Endothelial cell of umbilical vein (primary cell): Measurements from ENCODE around the gene ZCCHC4. TPM values are rescaled to one million over a fixed set of nuclear protein-coding genes. Genes with fewer than 3 reads are reported as not detected.

ENCODE experiments used
- BruUV-seq: library from RNA; stranded (reverse); fragments of 400-500 nt; replicated peaks from 2 replicates; lab custom pipeline; 2021; lab: Mats Ljungman, UMichigan
- CTCF ChIA-PET: fragments of 300-600, 350-600 bp; sonication (Branson Sonifier 250); formaldehyde crosslinking; loops from one replicate; lab custom pipeline; 2021; ENCODE audit warnings: antibody characterized with exemption, inconsistent platforms; lab: Charles Lee
- POLR2A ChIA-PET: fragments of 300-600, 350-600 bp; sonication (Branson Sonifier 250); formaldehyde crosslinking; loops from one replicate; lab custom pipeline; 2021; ENCODE audit warnings: antibody characterized with exemption, inconsistent platforms; lab: Charles Lee
- DNase-seq: peaks from one replicate; pipeline ENCODE4 v3.0.0-alpha.2; 2011; ENCODE audit warnings: low read depth, low spot score
- FAIRE-seq: peaks from 2 replicates; lab custom pipeline; 2011; peaks lifted over from hg19 to GRCh38; lab: Jason Lieb, UNC
- H2AFZ ChIP-seq: 2 replicates; pipeline ENCODE4 v1.6.0; 2012; ENCODE audit warnings: low read depth, low read length, control low read depth, inconsistent platforms
- H3K27ac ChIP-seq: 2 replicates; pipeline ENCODE4 v1.5.1; 2011; ENCODE audit warnings: low read depth, mild to moderate bottlenecking, control low read depth, low read length, moderate library complexity; ENCODE audit not compliant: insufficient read depth
- H3K27me3 ChIP-seq, 2 experiments: 2 replicates each; pipeline versions ENCODE4 v1.6.0 to v1.6.1; 2011; ENCODE audit warnings: low read length in 2 of 2, mixed read lengths in 1 of 2; ENCODE audit not compliant: control insufficient read depth in 2 of 2, insufficient read depth in 2 of 2
- H3K36me3 ChIP-seq, 2 experiments: 2 replicates in 1 of 2; 3 replicates in 1 of 2; pipeline ENCODE4 v1.5.1; 2011; ENCODE audit warnings: low read length in 2 of 2, mild to moderate bottlenecking in 1 of 2, moderate library complexity in 1 of 2; ENCODE audit not compliant: control insufficient read depth in 2 of 2, insufficient read depth in 2 of 2; ENCODE audit errors: extremely low read depth in 1 of 2
- H3K4me1 ChIP-seq: 3 replicates; pipeline ENCODE4 v1.5.1; 2011; ENCODE audit warnings: mild to moderate bottlenecking, low read length; ENCODE audit not compliant: control insufficient read depth, insufficient read depth; ENCODE audit errors: extremely low read depth
- H3K4me2 ChIP-seq: 2 replicates; pipeline ENCODE4 v1.6.1; 2011; ENCODE audit warnings: low read length, control low read depth, mixed read lengths; ENCODE audit not compliant: insufficient read depth
- H3K4me3 ChIP-seq, 3 experiments: fragments of 200-600 bp in 1 of 3; sonication (generic), shearing (Covaris generic) in 1 of 3; replicated peaks in 1 of 3; 2 replicates each; pipeline ENCODE4 v1.5.1; 2011 to 2016; ENCODE audit warnings: control low read depth in 3 of 3, low read length in 3 of 3, mild to moderate bottlenecking in 2 of 3, inconsistent platforms in 1 of 3, low read depth in 1 of 3, moderate library complexity in 1 of 3; ENCODE audit not compliant: insufficient read depth in 1 of 3
- H3K79me2 ChIP-seq: 2 replicates; pipeline ENCODE4 v1.6.0; 2012; ENCODE audit warnings: low read length, inconsistent platforms; ENCODE audit not compliant: control insufficient read depth, insufficient read depth
- H3K9ac ChIP-seq: replicated peaks from 2 replicates; pipeline ENCODE3; 2011; ENCODE audit warnings: low read length, control low read depth; ENCODE audit not compliant: insufficient read depth; ENCODE audit errors: extremely low read depth
- H3K9me1 ChIP-seq: replicated peaks from 3 replicates; pipeline ENCODE4 v1.6.0; 2011; ENCODE audit warnings: mild to moderate bottlenecking, low read length; ENCODE audit not compliant: control insufficient read depth, insufficient read depth; ENCODE audit errors: extremely low read depth
- H3K9me3 ChIP-seq: replicated peaks from 2 replicates; pipeline ENCODE4 v1.5.1; 2012; ENCODE audit warnings: low read length, inconsistent platforms; ENCODE audit not compliant: control insufficient read depth, insufficient read depth
- H4K20me1 ChIP-seq: replicated peaks from 2 replicates; pipeline ENCODE3; 2011; ENCODE audit warnings: mild to moderate bottlenecking, low read length; ENCODE audit not compliant: control insufficient read depth, insufficient read depth; ENCODE audit errors: extremely low read depth
- EZH2 ChIP-seq: IDR thresholded peaks from 2 replicates; pipeline ENCODE4 v1.6.1; 2012; ENCODE audit warnings: borderline replicate concordance, low read depth, mild to moderate bottlenecking, moderate library complexity, low read length, inconsistent platforms; ENCODE audit not compliant: severe bottlenecking
- FOS ChIP-seq: IDR thresholded peaks from 2 replicates; pipeline ENCODE4 v1.6.1; 2011; ENCODE audit warnings: mild to moderate bottlenecking, low read length, moderate library complexity, borderline replicate concordance; ENCODE audit not compliant: insufficient read depth
- GATA2 ChIP-seq: IDR thresholded peaks from 2 replicates; pipeline ENCODE4 v1.7.0; 2011; ENCODE audit warnings: low read depth, mild to moderate bottlenecking, moderate library complexity, mixed read lengths, low read length; ENCODE audit not compliant: insufficient read length, insufficient read depth
- JUN ChIP-seq: IDR thresholded peaks from 2 replicates; pipeline ENCODE4 v1.6.1; 2011; ENCODE audit warnings: borderline replicate concordance, low read depth; ENCODE audit not compliant: insufficient read length, insufficient read depth
- MAX ChIP-seq: IDR thresholded peaks from 2 replicates; pipeline ENCODE4 v1.6.1; 2011; ENCODE audit not compliant: insufficient read depth, insufficient read length
- MYC ChIP-seq: IDR thresholded peaks from one replicate; pipeline ENCODE4 v1.6.1; 2011; ENCODE audit warnings: mild to moderate bottlenecking, low read depth, low read length
- POLR2A ChIP-seq: IDR thresholded peaks from 2 replicates; pipeline ENCODE4 v1.6.1; 2012; ENCODE audit warnings: low read depth, mild to moderate bottlenecking, control low read depth, low read length
- POLR2AphosphoS5 ChIP-seq: IDR thresholded peaks from 2 replicates; pipeline ENCODE4 v1.6.1; 2012; ENCODE audit warnings: low read depth, mild to moderate bottlenecking, control low read depth, low read length, moderate library complexity; ENCODE audit not compliant: insufficient read depth
- dilution Hi-C: fragments of 300-500 bp; cut with MboI; formaldehyde crosslinking; loops from one replicate; pipeline ENCODE4 v1.15.0; 2019; ENCODE audit warnings: low sequenced_read_pairs; ENCODE audit not compliant: extremely low pct_ligation_motif_present
- intact Hi-C: fragments of 100-400 bp; cut with micrococcal nuclease; formaldehyde crosslinking; loops from one replicate; pipeline ENCODE4 v1.10.0; 2022
- polyA plus RNA-seq, 4 experiments: library from polyadenylated mRNA; depleted of rRNA in 3 of 4; stranded (reverse) in 3 of 4; unstranded in 1 of 4; fragments of >200 nt; gene quantifications; 2 replicates each; pipeline versions ENCODE4 v1.2.1 to v1.2.3, GENCODE V29; 2011 to 2012; ENCODE audit warnings: missing spikeins in 1 of 4
- total RNA-seq: library from RNA; stranded (reverse); gene quantifications from 2 replicates; pipeline ENCODE4 v1.2.3, GENCODE V29; 2021
- TF ChIP-seq, protein P1 (sequence below), 2 donors: IDR thresholded peaks; 1 replicate in 1 of 2; 2 replicates in 1 of 2; pipeline ENCODE4 v1.5.1; 2011; ENCODE audit warnings: low read length in 2 of 2, mild to moderate bottlenecking in 2 of 2, moderate library complexity in 2 of 2, control low read depth in 1 of 2, inconsistent platforms in 1 of 2, low read depth in 1 of 2; ENCODE audit not compliant: insufficient read depth in 1 of 2; ENCODE audit errors: extremely low read depth in 1 of 2

ZCCHC4 gene
- total and polyA plus RNA-seq, 2 donors (not counting 3 experiments of a cell fraction or from before 2014, with no cell fraction given) = 6.6 to 10.9 TPM

GRCh38 chr4:25402521-25402920 lies 89.9 kb downstream of the ZCCHC4 start:
- intact Hi-C loops = no loop called here
- CTCF ChIA-PET = no interaction called here
- H3K4me1 ChIP-seq = no peaks in the 10 kb centered on the region

More at GRCh38 chr4:25402521-25402920, 89.9 kb downstream of the ZCCHC4 start:
- H3K79me2 ChIP-seq = no peaks in the 10 kb centered on the region
- no peaks in the 10 kb centered on the region for H3K9me1 ChIP-seq
- dilution Hi-C loops = no loop called here
- no peaks in the 10 kb centered on the region for H3K9me3 ChIP-seq
- H4K20me1 ChIP-seq = no peaks in the 10 kb centered on the region
- no peak for DNase-seq
- no peak for FAIRE-seq
- no TSS peak for BruUV-seq
- POLR2A ChIA-PET = no interaction called here
- H3K4me3 ChIP-seq = no peak overlapping the region
- no peak overlapping the region for H3K4me2 ChIP-seq
- no peak overlapping the region for H3K27ac ChIP-seq
- H3K9ac ChIP-seq = no peak overlapping the region
- no peak overlapping the region for H2AFZ ChIP-seq
- TF ChIP-seq EZH2 = no peak
- TF ChIP-seq POLR2AphosphoS5 = no peak
- no peak for TF ChIP-seq MAX
- no peak for TF ChIP-seq JUN
- TF ChIP-seq GATA2 = no peak
- no peak for TF ChIP-seq FOS
- TF ChIP-seq, protein P1, sequence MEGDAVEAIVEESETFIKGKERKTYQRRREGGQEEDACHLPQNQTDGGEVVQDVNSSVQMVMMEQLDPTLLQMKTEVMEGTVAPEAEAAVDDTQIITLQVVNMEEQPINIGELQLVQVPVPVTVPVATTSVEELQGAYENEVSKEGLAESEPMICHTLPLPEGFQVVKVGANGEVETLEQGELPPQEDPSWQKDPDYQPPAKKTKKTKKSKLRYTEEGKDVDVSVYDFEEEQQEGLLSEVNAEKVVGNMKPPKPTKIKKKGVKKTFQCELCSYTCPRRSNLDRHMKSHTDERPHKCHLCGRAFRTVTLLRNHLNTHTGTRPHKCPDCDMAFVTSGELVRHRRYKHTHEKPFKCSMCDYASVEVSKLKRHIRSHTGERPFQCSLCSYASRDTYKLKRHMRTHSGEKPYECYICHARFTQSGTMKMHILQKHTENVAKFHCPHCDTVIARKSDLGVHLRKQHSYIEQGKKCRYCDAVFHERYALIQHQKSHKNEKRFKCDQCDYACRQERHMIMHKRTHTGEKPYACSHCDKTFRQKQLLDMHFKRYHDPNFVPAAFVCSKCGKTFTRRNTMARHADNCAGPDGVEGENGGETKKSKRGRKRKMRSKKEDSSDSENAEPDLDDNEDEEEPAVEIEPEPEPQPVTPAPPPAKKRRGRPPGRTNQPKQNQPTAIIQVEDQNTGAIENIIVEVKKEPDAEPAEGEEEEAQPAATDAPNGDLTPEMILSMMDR (IDR thresholded peaks at IDR 0.05; ENCODE audit: extremely low read depth in 1 of 2, insufficient read depth in 1 of 2, low read depth in 1 of 2, low read length in 2 of 2) = no peak
- no peak for TF ChIP-seq POLR2A
- no peak for TF ChIP-seq MYC
- peaks cover 14 to 23% of the 10 kb centered on the region in 2 experiments for H3K36me3 ChIP-seq
- no peaks in the 10 kb centered on the region for H3K27me3 ChIP-seq
